WI38 (cell line): ENCODE measurements around the gene ACOT6.

ENCODE experiments used
- H3K4me3 ChIP-seq: 2 replicates; pipeline ENCODE4 v1.5.1; 2011; ENCODE audit warnings: low read depth, mild to moderate bottlenecking, control low read depth, low read length
- TF ChIP-seq, protein P1 (sequence below): IDR thresholded peaks from 2 replicates; pipeline ENCODE4 v1.5.1; 2012; ENCODE audit warnings: low read depth, mild to moderate bottlenecking, control low read depth, low read length

ACOT6 gene

DNA sequence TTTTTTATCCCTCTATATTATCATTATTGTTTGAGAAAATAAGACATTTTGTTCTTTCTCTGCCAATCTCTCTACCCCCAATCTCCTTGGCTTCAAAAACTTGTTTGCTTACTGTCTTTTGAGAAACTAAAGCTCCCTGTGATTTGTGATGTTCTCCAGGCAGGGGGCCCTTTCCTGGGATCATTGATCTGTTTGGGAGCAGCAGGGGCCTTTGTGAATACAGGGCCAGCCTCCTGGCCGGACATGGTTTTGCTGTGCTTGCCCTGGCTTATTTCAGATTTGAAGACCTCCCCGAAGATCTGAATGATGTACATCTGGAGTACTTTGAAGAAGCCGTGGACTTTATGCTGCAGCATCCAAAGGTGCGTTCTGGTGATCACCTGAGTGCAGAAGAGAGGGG, 4.5 kb downstream of the ACOT6 start:
- no peak overlapping the region for H3K4me3 ChIP-seq
- TF ChIP-seq, protein P1, sequence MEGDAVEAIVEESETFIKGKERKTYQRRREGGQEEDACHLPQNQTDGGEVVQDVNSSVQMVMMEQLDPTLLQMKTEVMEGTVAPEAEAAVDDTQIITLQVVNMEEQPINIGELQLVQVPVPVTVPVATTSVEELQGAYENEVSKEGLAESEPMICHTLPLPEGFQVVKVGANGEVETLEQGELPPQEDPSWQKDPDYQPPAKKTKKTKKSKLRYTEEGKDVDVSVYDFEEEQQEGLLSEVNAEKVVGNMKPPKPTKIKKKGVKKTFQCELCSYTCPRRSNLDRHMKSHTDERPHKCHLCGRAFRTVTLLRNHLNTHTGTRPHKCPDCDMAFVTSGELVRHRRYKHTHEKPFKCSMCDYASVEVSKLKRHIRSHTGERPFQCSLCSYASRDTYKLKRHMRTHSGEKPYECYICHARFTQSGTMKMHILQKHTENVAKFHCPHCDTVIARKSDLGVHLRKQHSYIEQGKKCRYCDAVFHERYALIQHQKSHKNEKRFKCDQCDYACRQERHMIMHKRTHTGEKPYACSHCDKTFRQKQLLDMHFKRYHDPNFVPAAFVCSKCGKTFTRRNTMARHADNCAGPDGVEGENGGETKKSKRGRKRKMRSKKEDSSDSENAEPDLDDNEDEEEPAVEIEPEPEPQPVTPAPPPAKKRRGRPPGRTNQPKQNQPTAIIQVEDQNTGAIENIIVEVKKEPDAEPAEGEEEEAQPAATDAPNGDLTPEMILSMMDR: no peak

DNA sequence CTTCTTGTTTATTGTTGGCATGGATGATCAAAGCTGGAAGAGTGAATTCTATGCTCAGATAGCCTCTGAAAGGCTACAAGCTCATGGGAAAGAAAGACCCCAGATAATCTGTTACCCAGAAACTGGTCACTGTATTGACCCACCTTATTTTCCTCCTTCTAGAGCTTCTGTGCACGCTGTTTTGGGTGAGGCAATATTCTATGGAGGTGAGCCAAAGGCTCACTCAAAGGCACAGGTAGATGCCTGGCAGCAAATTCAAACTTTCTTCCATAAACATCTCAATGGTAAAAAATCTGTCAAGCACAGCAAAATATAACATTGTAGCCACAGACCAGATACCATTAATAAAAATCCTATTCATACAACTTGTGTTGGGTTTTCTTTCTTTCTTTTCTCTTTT, 7.2 kb downstream of the ACOT6 start:
- H3K4me3 ChIP-seq: no peak overlapping the region
- TF ChIP-seq, protein P1: no peak

DNA sequence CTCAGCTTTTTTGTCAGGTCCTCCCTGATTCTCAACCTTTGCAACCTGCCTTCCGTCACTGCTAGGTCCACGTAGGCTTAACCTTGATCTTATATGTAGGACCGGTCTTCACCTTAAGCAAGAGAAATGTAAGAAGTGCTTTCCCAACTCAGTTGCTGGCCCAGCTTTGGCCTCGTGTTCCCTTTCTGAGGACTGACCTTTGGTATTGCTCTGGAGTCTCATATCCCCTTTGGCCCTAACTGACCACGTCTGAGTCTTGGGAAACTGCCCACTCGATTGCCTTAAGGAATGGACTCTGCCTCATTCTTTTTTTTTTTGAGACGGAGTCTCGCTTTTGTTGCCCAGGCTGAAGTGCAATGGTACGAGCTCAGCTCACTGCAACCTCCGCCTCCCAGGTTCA, 8.0 kb downstream of the ACOT6 start:
- no peak overlapping the region for H3K4me3 ChIP-seq
- TF ChIP-seq, protein P1: no peak

DNA sequence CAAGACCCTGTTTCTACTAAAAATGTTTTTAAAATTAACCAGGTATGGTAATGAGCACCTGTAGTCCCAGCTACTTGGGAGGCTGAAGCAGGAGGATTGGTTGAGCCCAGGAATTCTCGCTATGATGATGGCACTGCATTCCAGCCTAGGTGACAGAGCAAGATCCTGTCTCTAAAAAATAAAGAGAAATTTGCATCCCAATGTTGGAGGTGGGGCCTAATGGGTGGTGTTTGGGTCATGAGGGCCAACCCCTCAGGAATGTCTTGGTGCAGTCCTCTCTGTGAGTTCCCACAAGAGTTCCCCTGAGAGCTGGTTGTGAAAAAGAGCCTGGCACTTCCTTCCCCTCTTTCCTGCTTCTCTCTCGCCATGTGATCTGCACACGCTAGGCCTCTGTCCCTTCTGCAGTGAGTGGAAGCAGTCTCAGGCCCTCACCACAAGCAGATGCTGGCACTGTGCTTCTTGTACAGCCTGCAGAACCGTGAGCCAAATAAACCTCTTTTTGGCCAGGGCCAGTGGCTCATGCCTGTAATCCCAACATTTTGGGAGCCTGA, 11.3 kb downstream of the ACOT6 start:
- TF ChIP-seq, protein P1: no peak
- no peak overlapping the region for H3K4me3 ChIP-seq

DNA sequence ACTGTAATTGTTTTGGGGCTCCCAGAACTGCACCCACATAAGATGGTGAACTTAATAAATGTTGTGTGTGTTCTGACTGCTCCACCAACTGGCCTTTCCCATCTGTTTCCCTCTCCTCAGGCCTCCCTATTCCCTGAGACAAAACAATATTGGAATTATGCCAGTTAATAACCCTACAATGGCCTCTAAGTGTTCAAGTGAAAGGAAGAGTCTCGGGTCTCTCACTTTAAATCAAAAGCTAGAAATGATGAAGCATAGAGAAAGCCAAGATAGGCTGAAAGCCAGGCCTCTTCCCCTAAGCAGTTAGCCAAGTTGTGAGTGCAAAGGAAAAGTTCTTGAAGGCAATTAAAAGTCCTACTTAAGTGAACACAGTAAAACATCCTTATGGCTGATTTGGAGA, 13.4 kb downstream of the ACOT6 start:
- TF ChIP-seq, protein P1: no peak
- H3K4me3 ChIP-seq: no peak overlapping the region

DNA sequence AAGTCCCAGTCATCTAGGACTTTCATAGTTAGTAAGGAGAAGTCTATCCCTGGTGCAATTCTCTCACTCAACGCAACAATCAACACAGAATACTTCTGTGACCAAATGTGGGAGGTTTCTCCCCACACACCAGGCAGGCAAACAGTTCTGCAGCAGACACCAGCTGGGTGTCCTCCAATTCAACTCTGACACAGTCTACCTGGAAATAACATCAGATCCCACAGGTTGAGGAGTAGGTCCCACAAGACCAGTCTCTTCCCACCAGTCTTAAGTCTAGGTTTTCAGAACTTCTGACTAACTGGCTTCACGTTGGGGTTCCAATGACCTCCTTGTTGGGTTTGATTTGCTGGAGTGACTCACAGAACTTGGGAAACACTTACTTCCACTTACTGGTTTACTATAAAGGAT, 14.8 kb downstream of the ACOT6 start:
- no peak overlapping the region for H3K4me3 ChIP-seq
- TF ChIP-seq, protein P1: no peak

DNA sequence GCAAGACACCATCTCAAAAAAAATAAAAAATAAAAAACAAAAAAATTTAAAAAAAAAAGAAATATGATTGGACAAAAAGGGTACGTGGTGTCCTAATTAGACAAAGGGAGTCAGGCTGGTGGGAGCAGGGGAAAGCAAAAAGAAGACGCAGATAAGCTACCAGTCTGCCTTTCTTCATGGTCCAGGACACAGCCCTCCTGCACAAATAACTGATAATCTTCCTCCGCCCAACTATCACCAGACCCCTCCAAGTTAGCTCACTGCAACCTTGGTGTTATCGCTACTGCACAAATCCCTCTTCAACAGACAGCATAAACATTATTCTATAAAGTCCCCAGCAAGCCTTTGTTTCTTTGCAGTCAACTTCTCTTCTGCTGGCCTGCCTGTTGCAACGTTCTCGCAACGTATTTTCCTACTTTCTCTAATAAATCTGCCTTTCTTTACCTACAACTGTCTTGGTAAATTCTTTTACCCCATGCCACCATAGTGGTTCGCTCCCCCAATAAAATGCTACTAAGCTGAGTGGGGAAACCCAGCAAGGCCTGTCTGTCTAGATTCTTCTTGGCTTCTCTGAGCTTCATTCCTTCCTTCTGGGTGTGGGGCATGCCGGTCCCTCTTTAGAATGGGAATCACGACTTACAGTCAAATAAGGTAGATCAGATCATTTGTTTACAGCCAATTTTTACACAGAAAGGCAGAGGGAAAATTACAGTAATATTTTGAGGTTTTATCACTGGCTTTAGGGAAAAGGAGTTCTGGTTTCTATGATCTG, 17.9 kb downstream of the ACOT6 start:
- no peak overlapping the region for H3K4me3 ChIP-seq
- TF ChIP-seq, protein P1: no peak
